HG02973 (cell line): ENCODE measurements around the gene ZBED4.

Experiments
- ATAC-seq: cut with Tn5 transposase; IDR thresholded peaks from one replicate; pipeline ENCODE4 v1.9.1; 2021; ENCODE audit warnings: moderate library complexity; ENCODE audit not compliant: unreplicated experiment

ZBED4 gene

DNA sequence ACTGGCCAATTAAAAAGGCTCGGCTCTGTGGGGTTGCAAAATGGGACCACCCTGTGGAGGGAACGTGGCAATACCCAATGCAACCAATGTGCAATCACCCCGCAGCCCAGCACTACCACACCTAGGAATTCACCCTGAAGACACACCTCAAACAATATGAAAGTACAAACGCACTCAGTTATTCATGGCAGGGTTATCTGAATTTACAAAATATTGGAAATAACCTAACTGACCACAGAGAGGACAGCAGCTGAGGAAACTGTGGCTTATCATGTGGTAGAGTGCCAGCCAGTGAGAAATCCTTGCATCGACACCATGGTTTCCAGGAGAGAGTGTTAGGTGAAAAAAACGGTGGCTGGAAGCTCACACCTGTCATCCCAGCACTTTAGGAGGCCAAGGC is 45.9 kb downstream of the ZBED4 start:
- no peak for ATAC-seq

DNA sequence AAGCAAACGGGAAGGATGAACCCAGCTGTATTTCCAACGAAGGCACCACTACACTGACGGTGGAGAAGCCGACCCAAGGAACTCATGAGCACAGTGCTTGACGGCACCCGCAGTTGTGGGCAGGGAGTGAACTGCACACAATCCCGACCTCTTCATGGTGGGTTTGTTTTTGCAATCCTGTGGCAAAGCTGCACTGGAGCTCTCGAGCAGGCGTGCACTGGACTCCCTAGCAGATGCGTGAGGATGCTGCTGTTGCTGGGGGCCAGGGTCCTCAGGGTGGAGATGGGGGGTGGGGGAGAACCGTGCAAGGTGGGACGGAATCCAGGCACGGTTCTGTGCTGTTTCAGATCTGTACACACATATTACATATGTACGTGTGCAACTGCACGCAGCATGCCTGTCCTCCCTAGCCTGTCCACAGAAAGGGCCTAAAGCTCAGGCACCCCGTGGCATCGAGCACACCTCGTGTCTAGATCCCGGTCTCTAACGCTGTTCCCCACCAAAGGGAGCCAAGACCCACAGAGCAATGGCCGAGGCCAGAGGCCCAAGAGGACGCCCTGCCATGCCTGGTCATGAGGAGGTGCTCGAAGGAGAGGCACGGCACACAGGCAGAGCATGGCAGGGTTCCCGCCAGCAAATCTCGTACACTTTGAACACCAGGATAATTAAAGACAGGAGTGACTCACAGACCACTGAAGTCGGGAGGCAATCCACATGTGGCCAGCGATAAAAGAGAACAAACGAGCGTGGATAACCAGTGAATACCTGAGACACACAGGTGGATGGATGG is 47.0 kb downstream of the ZBED4 start:
- ATAC-seq: no peak

DNA sequence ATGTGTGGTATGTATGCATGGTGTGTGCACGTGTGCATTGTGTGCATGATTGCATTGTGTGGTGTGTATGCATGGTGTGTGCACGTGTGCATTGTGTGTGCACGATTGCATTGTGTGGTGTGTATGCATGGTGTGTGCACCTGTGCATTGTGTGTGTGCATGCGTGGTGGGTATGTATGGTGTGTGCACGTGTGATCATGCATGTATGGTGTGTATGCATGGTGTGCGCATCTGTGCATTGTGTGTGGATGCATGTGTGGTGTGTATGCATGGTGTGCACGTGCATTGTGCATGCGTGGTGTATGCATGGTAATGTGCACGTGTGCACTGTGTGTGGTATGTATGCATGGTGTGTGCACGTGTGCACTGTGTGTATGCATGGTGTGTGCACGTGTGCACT is 47.8 kb downstream of the ZBED4 start:
- no peak for ATAC-seq

- ATAC-seq: no peak
These were observed 49.8 kb downstream of the ZBED4 start for GRCh38 chr22:49903322-49904039.

DNA sequence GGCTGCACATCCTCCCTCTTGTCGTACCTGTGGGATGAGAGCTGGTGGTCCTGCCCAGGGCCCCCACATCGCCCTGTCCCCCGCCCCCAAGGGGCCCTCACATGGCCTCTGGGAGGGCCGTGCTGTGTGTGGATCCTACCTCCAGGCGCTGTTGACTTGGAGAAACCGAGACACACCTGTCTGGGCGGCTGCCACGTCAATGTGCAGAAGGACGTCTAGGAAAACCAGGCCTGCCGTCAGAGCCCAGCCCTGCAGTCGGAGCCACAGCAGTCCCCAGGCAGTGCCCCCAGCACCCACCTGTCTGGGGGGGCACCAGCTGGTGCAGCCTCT is 50.4 kb downstream of the ZBED4 start:
- no peak for ATAC-seq

DNA sequence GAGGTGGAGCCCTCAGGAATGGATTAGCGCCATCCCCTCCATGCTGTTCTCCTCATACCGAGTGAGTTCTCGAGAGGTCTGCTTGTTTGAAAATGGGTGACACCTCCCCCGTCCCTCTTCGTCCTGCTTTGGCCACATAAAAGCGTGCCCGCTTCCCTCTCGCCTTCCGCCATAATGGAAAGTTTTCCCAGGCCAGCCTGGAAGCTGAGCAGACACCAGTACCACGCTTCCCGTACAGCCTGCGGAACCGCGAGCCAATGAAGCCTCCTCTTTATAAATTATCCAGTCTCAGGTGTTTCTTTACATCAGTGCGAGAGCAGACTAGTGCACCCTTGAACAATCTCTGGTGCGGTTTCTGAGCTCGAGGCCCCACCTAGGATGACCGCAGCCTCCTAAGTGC is 51.8 kb downstream of the ZBED4 start:
- ATAC-seq: no peak

DNA sequence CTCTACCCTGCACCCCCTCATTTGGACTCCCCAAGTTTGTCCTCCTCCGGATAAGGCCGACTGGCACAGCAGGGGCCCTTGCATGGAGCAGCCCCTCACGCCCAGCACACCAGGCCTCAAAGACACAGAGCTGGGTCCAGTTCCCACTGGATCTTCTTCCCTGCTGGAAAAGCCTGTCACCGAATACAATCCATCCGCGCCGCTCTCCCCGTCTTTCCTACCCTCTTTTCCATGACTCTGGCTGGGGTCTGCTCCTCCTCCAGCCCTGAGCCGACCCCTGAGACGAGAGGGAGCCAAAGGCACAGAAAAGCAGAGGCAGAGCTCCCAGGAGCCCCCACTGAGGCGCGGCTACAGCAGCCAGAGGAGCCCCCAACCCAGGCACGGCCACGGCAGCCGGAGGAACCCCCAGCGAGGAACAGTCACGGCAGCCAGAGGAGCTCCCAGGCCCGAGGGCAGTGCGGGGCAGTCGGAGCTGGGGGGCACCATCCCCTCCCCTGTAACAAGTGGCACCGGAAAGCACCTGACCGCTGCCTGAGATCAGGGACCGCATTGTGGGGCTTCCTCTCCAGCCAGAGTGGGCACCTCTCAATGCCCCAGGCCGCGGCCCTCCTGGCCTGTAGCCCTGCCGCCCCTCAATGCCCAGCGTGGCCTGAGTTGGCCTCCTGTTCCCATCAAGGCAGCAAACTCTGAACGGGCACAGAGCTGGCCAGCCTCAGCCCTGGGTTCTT is 52.6 kb downstream of the ZBED4 start:
- ATAC-seq: no peak

GRCh38 chr22:49906799-49907290 is 53.2 kb downstream of the ZBED4 start:
- ATAC-seq: no peak

DNA sequence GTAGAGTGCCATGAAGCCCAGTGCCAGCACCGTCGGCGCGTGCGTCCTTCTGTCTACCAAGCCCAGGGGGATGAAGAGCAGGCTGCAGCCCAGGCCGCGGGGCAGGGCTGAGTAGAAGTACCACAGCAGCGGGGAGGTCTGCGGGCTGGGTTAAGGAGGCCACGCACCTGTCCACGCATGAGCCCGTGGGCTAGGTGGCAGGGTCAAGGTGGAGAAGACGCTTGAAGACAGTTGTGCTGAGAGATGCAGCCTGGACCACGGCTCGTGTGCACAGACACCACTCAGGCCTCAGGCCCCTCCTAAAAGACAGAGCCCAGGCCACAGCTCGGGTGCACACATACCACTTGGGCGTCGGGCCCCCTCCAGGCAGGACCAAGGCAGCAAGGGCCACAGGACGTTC is 54.2 kb downstream of the ZBED4 start:
- no peak for ATAC-seq

GRCh38 chr22:49909476-49910205 is 56.0 kb downstream of the ZBED4 start:
- no peak for ATAC-seq

DNA sequence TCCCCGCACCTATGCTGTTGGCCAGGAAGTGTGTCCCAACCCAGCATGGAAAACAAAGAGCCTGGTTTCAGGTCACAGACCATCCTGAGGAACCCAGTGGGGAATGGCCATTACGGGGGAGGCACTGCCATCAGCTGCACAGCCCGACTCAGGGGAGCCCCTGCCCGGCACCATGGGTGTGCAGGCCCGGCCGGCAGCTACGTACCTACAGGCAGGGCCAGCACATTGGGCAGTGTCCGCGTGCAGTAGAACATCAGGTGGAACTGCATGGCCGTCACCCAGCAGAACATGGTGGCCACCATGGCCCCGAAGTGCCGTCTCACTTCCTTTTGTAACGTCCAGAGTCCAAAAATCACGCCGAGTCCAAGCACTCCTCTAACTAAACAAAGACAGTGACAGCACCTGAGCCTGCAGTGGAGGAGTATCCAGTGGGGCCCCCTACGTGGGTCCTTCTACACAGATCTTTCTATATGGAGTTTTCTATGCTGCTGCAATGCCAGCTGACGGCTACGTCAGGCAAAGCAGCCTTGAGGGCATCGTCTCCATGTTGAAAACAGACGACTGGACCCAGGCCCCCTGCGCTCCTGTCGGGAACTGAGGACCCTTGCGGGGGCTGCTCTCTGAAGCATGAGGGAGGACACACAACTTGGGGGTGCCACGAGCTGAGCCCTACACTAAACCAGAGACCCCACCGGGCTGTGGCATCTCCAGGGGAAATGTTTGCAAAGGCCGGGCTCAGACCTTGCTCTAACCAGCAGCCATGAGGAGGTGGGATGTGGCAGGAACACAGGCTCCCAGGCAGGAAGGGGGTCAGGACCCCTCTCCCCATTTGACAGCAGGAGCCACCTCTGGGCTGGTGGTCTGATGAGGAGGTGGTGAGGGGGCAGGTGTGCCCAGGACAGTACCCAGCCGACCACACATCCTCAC is 56.8 kb downstream of the ZBED4 start:
- ATAC-seq: no peak

DNA sequence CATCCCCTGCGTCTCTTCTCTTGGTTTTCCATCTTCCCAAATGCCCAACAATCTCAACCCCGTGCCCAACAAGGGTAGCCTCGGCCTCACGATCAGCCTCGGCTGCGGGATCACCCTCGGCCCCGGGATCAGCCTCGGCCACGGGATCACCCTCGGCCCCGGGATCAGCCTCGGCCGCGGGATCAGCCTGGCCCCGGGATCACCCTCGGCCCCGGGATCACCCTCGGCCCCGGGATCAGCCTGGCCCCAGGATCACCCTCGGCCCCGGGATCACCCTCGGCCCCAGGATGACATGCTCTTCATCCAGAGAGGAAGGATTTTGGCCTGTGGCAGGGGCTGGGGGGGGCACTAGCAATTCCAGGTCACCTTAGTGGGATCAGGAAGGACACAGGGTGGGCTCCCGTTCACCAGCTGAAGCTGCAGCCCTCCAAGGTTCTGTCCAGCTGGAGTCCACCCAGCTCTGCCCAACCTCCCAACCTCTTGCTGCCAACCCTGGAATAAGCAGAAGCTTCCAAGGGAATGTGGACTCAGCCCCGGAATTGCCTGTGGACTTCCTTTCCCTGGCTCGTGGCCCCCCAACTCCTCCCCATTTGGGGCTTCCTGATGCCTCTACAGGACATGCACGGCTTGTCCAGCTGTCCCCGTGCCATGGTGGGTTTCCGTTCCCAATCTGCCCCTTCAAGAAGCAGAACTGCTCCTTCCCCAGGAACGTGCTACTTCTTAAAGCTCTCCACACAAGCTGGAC is 58.4 kb downstream of the ZBED4 start:
- no peak for ATAC-seq

DNA sequence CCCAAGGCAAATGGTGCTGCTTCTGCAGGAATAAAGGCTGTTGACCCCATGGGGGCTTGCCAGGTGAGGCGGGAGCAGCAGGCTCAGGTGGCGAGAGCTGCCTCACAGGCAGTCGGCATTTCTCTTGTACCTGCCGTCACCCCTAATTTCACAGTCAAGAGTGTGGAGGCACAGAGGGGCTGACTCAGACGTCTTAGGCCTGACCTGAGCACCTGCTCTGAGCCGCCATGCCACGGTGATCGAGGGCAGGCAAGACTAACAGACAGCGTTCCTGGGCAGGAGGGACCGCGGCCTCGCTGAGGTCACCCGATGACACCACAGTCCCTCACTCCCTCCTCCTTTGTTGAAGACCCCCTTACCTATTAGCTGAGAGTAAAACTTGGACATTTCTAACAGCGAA is 59.4 kb downstream of the ZBED4 start:
- ATAC-seq: no peak

DNA sequence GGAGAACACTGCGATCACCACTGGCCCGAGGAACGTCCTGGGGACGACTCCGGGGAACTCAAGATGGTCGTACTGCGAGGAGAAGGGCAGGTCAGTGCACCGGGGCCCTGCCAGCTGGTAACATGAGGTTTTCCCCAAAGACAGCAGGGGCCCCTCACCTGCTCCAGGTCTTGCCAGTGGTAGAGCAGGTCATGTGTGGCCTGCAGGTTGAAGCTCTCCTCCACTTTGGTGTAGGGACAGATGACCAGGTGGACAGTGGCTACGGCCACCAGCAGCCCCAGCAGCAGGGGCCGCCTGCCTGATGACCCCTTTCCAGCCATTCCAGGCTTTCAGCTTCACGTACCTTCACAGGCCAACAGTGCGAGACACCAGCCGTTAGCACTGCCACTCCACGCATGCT is 59.8 kb downstream of the ZBED4 start:
- ATAC-seq: no peak

DNA sequence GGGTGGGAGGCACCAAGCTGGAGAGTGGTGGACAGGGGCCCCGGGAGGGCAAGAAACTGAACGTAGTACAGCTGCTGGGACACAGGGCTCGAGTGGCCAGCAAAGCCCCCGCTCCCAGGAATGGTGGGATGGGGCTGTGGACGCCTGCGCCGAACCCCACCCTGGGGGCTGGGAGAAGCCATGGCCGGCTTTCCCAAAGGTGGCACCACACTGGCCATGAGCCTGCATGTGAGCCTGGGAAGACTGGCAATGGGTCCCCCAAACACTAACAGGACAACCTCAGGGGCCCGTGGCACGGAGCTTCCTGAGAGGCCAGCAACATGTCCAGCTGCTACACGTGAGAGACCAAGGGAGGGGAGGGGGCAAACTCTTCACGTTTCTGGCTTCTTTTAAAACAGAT is 60.6 kb downstream of the ZBED4 start:
- no peak for ATAC-seq

GRCh38 chr22:49915610-49916009 is 62.0 kb downstream of the ZBED4 start:
- ATAC-seq: no peak

DNA sequence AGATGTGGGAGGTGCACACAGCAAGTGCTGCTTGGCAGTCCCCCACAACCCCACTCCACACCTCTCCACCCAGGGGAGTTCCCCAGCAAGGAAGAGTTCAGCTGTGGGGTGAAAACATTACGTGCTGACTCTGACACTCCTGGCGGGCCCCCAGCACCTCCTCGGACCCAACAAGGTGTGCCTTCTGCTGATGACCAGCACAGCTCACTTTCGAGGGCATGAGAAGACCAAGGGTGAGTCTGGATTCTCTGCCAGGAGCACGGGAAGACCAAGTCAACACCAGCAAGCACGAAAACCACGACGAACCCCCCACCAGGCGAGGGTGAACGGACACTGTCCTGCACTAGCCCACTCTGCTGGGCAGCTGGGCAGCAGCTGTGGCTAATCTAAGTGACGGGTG is 63.2 kb downstream of the ZBED4 start:
- no peak for ATAC-seq

- peak; percentile 75 for ATAC-seq
These were observed 64.6 kb downstream of the ZBED4 start, which contains the start of the genes ALG12 and CRELD2 for GRCh38 chr22:49917974-49918910. Gene ALG12, minus strand, starts transcription at chr22:49918438. Its CDS starts 4,673 bp downstream, at chr22:49913765. Gene CRELD2, plus strand, starts transcription at chr22:49918634. Its CDS starts 136 bp downstream, at chr22:49918770.
